ENCODE data around the gene KMT5C.

Gene KMT5C

DNA sequence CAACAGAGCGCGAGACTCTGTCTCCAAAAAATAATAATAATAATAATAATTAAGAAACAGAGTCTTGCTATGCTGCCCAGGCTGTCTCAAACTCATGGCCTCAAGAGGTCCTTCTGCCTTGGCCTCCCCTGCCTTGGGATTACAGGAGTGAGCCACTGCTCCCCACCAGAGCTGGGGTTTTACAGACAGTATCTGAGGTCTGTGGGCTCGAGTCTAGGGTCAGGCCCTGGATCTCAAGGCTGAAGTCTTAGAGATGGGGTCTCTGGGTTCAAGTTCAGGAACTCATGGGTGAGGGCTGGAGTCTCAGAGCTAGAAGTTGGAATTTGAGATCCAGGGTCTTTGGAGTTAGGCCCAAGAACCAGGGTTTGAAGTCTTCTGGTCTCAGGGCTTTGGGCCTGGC lies 27.1 kb downstream of the KMT5C start:
- no peak for DNase-seq (ENCODE audit: low spot score)
- FAIRE-seq: no peak

GRCh38 chr19:55368106-55368505 lies 28.4 kb downstream of the KMT5C start:
- no peak for FAIRE-seq
- no peak for DNase-seq (ENCODE audit: low spot score)

GRCh38 chr19:55368701-55369563 lies 29.3 kb downstream of the KMT5C start:
- DNase-seq (ENCODE audit: low spot score) (peak; percentile 85), FAIRE-seq (no peak)

DNA sequence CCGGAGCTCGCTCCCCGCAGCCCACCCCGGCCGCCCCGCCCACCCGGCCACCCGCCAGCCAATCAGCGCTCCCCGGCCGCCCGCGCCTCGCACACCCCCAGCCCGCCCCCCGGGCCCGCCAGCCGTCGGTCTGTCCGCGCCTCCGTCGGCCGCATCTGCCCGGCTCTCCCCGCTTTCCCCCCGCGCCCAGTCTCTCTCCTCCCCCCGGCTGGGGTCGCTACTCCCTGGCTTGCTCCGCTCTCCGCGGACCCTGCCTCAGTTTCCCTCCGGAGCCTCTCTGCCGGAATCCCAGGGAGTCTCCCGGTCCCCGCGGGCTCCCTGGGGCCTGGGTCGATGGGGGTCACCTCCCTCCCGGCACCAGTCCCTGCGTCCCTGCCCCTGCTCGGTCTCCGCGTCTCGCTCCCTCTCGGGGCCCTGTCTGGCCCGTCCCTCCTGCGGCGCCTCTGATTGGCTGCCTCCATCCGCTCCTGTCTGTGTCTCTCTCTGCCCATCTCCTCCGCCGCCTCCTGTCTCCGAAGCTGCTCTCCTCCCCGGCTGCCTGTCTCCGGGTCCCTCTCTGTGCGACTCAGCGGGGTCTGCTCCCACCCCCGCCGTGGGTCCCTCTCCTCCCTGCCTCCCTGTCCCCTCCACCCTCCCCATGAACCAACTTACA lies 30.1 kb downstream of the KMT5C start:
- DNase-seq (ENCODE audit: low spot score): peak; percentile 90
- no peak for FAIRE-seq

- peak; percentile 79 for FAIRE-seq
- peak; percentile 84 for DNase-seq (ENCODE audit: low spot score)
Observed at GRCh38 chr19:55370305-55370988, 30.8 kb downstream of the KMT5C start, which contains the start of gene IL11. TSS of gene IL11 (minus strand) at chr19:55370463. CDS start at chr19:55370310, 153 bp downstream.

DNA sequence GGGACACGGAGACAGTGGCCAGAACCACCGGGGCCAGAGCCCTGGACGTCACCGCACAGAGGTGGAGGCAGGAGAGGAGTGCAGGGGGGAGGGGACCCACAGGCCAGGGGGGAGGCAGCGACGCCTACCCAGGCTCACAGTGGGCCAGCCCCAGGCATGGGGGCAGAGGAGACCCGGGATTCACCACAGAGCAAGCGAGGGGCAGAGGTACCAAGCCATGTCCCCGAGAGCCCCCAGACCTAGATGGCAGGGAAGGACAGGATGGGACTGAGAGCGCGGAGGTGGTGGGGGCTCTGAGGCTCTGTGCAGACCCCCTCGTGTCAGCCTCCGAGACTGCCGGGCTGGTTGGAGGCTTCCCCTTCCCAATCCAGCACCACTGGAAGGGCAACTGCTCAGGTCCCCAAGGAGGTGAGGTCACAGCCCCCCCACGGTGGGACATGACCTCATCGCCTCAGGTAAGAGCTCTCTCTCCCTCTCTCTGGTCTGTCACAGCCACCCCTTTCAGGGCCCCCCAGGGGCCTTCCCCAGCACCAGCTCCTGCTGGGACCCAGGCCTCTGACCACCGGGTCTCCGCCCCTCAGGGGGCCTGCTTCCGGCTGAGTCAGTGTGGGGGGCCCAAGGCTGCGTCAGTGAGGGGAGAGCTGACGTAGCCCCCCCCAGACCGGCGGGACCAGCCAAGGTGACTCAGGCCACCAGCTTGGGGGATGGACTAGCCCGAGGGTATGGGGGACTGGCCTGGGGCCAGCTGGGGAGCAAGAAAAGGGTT lies 32.8 kb downstream of the KMT5C start:
- DNase-seq (ENCODE audit: low spot score): peak; percentile 35
- no peak for FAIRE-seq

DNA sequence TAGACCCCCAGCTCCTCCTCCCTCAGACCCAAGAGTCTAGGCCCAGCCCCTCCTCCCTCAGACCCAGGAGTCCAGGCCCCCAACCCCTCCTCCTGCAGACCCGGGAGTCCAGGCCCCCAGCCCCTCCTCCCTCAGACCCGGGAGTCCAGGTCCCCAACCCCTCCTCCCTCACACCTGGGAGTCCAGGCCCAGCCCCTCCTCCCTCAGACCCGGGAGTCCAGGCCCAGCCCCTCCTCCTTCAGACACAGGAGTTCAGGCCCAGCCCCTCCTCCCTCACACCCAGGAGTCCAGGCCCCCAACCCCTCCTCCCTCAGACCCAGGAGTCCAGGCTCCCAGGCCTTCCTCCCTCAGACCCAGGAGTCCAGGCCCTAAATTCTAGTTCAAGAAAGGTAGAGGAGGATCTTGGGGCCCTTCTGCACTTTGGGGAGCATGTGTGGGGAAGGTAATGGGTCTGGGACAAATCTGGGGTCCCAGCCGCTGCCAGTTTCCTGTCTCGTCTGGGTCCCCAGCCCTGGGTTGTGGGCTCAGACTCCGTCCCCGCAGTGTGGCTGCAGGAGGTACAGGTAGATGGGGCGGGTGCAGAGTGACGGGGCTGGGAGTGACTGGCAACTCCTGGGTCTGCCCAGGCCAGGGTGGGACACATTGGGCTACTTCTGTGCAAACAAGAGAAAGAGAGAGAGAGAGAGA lies 33.8 kb downstream of the KMT5C start:
- FAIRE-seq (no peak), DNase-seq (ENCODE audit: low spot score) (no peak)

DNA sequence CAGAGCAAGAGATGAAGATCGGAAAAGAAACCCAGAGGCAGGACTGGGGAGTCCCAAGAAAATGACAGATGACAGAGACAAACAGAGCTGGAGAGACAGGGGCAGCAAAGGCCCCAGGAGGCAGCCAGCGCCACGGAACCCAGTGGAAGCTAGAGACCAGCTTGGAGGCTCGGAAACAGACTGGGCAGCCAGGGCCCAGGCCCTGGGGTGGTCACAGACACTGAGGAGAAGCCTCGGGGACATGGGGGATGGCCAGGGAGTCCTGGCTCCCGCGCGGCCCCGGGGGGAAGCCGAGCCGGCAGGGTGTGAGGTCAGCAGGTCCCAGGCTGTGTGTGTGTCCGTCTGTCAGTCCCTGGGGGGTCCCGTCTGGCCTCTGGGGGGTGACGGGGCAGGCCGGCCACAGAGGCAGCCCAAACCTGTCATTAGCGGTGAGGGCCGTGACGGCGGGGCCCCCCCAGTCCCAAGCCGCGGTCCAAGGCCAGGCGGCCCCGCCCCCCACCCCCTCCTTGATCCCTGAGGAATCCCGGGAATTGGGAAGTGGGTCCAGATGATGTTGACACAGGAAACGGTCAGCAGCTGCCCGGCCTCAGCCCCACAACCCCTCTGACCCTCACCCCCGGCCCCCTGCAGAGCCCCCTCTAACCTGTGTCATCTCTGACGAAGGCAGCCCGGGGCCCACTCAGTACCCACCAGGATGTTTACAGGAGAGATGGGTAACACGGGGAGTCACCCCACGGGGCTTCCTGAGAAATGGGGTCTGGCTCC lies 34.5 kb downstream of the KMT5C start:
- no peak for DNase-seq (ENCODE audit: low spot score)
- no peak for FAIRE-seq

GRCh38 chr19:55376241-55376933 lies 36.7 kb downstream of the KMT5C start, which contains the start of gene TMEM190:
TSS of gene TMEM190 (plus strand) at chr19:55376826. CDS start at chr19:55376854, 28 bp downstream.
- DNase-seq (ENCODE audit: low spot score) (no peak), FAIRE-seq (no peak)

DNA sequence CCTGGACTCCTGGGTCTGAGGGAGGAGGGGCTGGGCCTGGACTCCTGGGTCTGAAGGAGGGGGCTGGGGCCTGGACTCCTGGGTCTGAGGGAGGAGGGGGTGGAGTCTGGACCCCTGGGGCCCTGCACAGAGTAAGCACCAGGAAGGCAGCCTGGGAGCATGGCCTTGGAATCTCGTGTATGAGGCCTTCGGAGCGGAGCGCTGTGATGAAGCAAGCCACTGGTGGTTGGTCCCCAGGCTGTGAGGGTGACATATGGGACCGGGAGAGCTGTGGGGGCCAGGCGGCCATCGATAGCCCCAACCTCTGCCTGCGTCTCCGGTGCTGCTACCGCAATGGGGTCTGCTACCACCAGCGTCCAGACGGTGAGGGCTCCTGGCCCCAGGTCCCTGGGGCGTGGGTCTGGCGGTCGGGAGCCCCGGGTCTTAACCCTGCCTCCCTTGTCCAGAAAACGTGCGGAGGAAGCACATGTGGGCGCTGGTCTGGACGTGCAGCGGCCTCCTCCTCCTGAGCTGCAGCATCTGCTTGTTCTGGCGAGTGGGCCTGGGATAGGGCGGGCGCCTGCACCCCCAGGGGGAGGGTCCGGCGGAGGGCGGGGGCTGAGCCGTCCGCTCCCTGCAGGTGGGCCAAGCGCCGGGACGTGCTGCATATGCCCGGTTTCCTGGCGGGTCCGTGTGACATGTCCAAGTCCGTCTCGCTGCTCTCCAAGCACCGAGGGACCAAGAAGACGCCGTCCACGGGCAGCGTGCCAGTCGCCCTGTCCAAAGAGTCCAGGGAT lies 37.9 kb downstream of the KMT5C start:
- FAIRE-seq (no peak), DNase-seq (ENCODE audit: low spot score) (no peak)

- FAIRE-seq: no peak
- DNase-seq (ENCODE audit: low spot score): no peak
Observed at GRCh38 chr19:55379174-55379573, 39.5 kb downstream of the KMT5C start.

- peak; percentile 77 for FAIRE-seq
- no peak for DNase-seq (ENCODE audit: low spot score)
Observed at GRCh38 chr19:55382013-55382412, 42.3 kb downstream of the KMT5C start.

DNA sequence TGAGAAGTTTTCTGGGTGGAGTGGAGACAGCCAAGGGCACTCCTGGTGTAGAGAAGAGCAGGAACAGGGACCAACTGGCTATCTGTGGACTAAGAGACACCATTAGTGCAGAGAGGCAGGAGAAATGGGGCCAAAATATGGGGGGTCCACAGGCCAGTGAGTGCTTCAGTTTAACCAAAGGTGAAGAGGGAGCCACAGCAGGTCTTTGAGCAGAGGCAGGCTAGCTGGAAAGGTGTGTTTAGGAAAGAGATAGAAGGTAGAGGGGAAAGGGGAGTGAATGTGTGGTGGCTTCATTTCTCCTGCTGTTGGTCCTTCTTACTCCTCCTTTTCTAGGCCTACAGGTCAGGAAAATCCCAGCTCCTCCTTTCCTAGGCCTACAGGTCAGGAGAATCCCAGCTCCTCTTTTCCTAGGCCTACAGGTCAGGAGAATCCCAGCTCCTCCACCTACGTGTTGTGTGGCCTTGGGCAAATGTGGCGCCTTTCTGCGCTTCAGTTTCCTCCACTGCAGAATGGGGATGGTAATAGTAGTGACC lies 42.9 kb downstream of the KMT5C start:
- no peak for FAIRE-seq
- DNase-seq (ENCODE audit: low spot score): no peak

GRCh38 chr19:55383279-55384130 lies 43.8 kb downstream of the KMT5C start:
- DNase-seq (ENCODE audit: low spot score): peak; percentile 65
- no peak for FAIRE-seq

- DNase-seq (ENCODE audit: low spot score) (no peak), FAIRE-seq (no peak)
Observed at GRCh38 chr19:55384131-55384919, 44.6 kb downstream of the KMT5C start, which contains the start of gene TMEM238. TSS of gene TMEM238 (minus strand) at chr19:55384292. CDS start at chr19:55384259, 33 bp downstream.
